Measurements from ENCODE around the gene PRAMEF10. TPM values are rescaled to one million over a fixed set of nuclear protein-coding genes. Genes with fewer than 3 reads are reported as not detected.
"Not testable (repeated sequence)": the region's sequence is repeated elsewhere in the genome, so short reads cannot be mapped to it uniquely, and the experiment has no call there.

The PRAMEF10 gene
- total and polyA plus RNA-seq, 12 donors = not detected

GRCh38 chr1:12856786-12857185, 41.3 kb downstream of the PRAMEF10 start, which contains the start of gene PRAMEF2:
Gene PRAMEF2, plus strand, starts transcription at chr1:12857086. Its CDS starts 1,924 bp downstream, at chr1:12859010.
- ATAC-seq; H3K27ac ChIP-seq; DNase-seq; H3K4me1 ChIP-seq; H3K9me3 ChIP-seq; H3K4me3 ChIP-seq; intact Hi-C loops (cut with DNase I); H3K36me3 ChIP-seq: not testable (repeated sequence)
- H3K27me3 ChIP-seq = peaks cover 0 to 12% (median 0%) of the 10 kb centered on the region in 7 donors
- WGBS, 2 donors = 50 to 60% methylated on average over 1 to 2 of the region's 2 CpGs

- H3K36me3 ChIP-seq = no peaks in the 10 kb centered on the region
- intact Hi-C loops (cut with DNase I) = no loop called here
- H3K4me1 ChIP-seq = no peaks in the 10 kb centered on the region
- peaks cover 0 to 17% (median 0%) of the 10 kb centered on the region in 7 donors for H3K27me3 ChIP-seq
- TF ChIP-seq CTCF (IDR thresholded peaks at IDR 0.05) = no peak
- 58 to 60% methylated on average over 4 of the region's 4 CpGs for WGBS, 2 donors
- peaks cover 0 to 11% (median 0%) of the 10 kb centered on the region in 11 donors for H3K9me3 ChIP-seq
- H3K4me3 ChIP-seq = no peak overlapping the region
- no peak for ATAC-seq
- DNase-seq = no peak
- H3K27ac ChIP-seq = no peak overlapping the region
These were observed 46.3 kb downstream of the PRAMEF10 start for GRCh38 chr1:12851779-12852178.

DNA sequence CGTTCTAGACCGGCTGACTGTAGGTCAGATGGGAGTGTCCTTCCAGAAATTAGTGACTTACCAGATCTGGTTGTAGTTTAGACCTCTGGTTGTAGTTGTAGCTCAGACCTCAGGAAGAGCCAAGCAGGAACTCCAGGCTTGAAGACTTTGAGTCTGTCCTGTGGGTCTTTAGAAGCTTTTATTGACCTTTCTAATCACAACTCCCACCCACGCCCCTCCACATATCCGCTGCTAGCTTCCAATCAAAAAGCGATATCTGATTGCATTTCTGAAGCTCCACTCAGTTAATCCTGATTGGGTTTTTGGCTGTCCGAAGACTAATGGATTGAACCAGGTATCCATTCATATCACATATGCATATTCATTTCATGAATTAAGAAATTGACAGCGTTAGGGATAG, 49.5 kb downstream of the PRAMEF10 start, which contains the start of gene HNRNPCL1:
TSS of gene HNRNPCL1 (minus strand) at position 101 of the 400 bp plus-strand sequence. CDS start 431 bp downstream, outside the sequence.
- DNase-seq; H3K27ac ChIP-seq; H3K36me3 ChIP-seq; H3K4me1 ChIP-seq; intact Hi-C loops (cut with DNase I); H3K4me3 ChIP-seq; H3K27me3 ChIP-seq; ATAC-seq: not testable (repeated sequence)
- 82 to 87% methylated on average over 7 of the region's 7 CpGs for WGBS, 2 donors
- peaks cover 0 to 18% (median 0%) of the 10 kb centered on the region in 11 donors for H3K9me3 ChIP-seq

Other genes starting within 250 kb of the PRAMEF10 start
- not detected for gene AADACL3, start 182.2 kb downstream of the PRAMEF10 start, total RNA-seq
- not detected for gene AADACL3, start 182.2 kb downstream of the PRAMEF10 start, polyA plus RNA-seq
- gene CFAP107, start 152.1 kb downstream of the PRAMEF10 start, total RNA-seq = not detected
- gene CFAP107, start 152.1 kb downstream of the PRAMEF10 start, polyA plus RNA-seq = not detected
- not detected for gene PRAMEF12, start 124.5 kb downstream of the PRAMEF10 start, total RNA-seq
- gene PRAMEF12, start 124.5 kb downstream of the PRAMEF10 start, polyA plus RNA-seq = not detected
- gene PRAMEF1, start 106.9 kb downstream of the PRAMEF10 start, total RNA-seq = not detected
- not detected for gene PRAMEF1, start 106.9 kb downstream of the PRAMEF10 start, polyA plus RNA-seq
- gene PRAMEF11, start 66.9 kb downstream of the PRAMEF10 start, total RNA-seq = not detected
- not detected for gene PRAMEF11, start 66.9 kb downstream of the PRAMEF10 start, polyA plus RNA-seq
- not detected for gene HNRNPCL1, start 49.5 kb downstream of the PRAMEF10 start, total RNA-seq
- gene HNRNPCL1, start 49.5 kb downstream of the PRAMEF10 start, polyA plus RNA-seq = not detected
- gene PRAMEF2, start 41.2 kb downstream of the PRAMEF10 start, total RNA-seq = not detected
- gene PRAMEF2, start 41.2 kb downstream of the PRAMEF10 start, polyA plus RNA-seq = not detected
- gene PRAMEF4, start 12.1 kb downstream of the PRAMEF10 start, total RNA-seq = not detected
- not detected for gene PRAMEF4, start 12.1 kb downstream of the PRAMEF10 start, polyA plus RNA-seq
- not detected for gene PRAMEF7, start 18.3 kb upstream of the PRAMEF10 start, total RNA-seq
- gene PRAMEF7, start 18.3 kb upstream of the PRAMEF10 start, polyA plus RNA-seq = not detected
- not detected for gene PRAMEF6, start 49.3 kb upstream of the PRAMEF10 start, total RNA-seq
- not detected for gene PRAMEF6, start 49.3 kb upstream of the PRAMEF10 start, polyA plus RNA-seq
- not detected for gene PRAMEF27, start 158.3 kb upstream of the PRAMEF10 start, total RNA-seq
- not detected for gene PRAMEF27, start 158.3 kb upstream of the PRAMEF10 start, polyA plus RNA-seq
- gene HNRNPCL3, start 162.5 kb upstream of the PRAMEF10 start, total RNA-seq = not detected
- gene HNRNPCL3, start 162.5 kb upstream of the PRAMEF10 start, polyA plus RNA-seq = not detected
- not detected for gene PRAMEF25, start 172.5 kb upstream of the PRAMEF10 start, total RNA-seq
- gene PRAMEF25, start 172.5 kb upstream of the PRAMEF10 start, polyA plus RNA-seq = not detected
- gene HNRNPCL2, start 218.6 kb upstream of the PRAMEF10 start, total RNA-seq = not detected
- gene HNRNPCL2, start 218.6 kb upstream of the PRAMEF10 start, polyA plus RNA-seq = not detected

Data from heart right ventricle (tissue), 16 donors.